Astrocyte of the cerebellum (primary cell): ENCODE measurements around the gene XYLT1.

Source experiments
- DNase-seq: peaks from one replicate; pipeline ENCODE4 v3.0.0-alpha.2; 2011; ENCODE audit warnings: low read depth
- H3K4me3 ChIP-seq: 2 replicates; pipeline ENCODE4 v1.5.1; 2011; ENCODE audit warnings: mild to moderate bottlenecking, low read depth, low read length, moderate library complexity
- CTCF ChIP-seq: IDR thresholded peaks from 2 replicates; pipeline ENCODE4 v1.5.1; 2012; ENCODE audit warnings: low read length, low read depth, moderate library complexity, mild to moderate bottlenecking; ENCODE audit errors: missing control alignments
- in situ Hi-C: cut with HindIII; loops from 2 replicates; pipeline ENCODE4 v1.10.0; 2017; ENCODE audit warnings: low sequenced_read_pairs

Gene XYLT1

GRCh38 chr16:17437127-17437720 lies 33.5 kb downstream of the XYLT1 start:
- no peak for TF ChIP-seq CTCF
- no peak overlapping the region for H3K4me3 ChIP-seq
- DNase-seq, result no peak
- in situ Hi-C loops, result no loop called here

GRCh38 chr16:17435318-17435717 lies 35.4 kb downstream of the XYLT1 start:
- no peak for DNase-seq
- in situ Hi-C loops, result no loop called here
- TF ChIP-seq CTCF, result no peak
- H3K4me3 ChIP-seq, result no peak overlapping the region

DNA sequence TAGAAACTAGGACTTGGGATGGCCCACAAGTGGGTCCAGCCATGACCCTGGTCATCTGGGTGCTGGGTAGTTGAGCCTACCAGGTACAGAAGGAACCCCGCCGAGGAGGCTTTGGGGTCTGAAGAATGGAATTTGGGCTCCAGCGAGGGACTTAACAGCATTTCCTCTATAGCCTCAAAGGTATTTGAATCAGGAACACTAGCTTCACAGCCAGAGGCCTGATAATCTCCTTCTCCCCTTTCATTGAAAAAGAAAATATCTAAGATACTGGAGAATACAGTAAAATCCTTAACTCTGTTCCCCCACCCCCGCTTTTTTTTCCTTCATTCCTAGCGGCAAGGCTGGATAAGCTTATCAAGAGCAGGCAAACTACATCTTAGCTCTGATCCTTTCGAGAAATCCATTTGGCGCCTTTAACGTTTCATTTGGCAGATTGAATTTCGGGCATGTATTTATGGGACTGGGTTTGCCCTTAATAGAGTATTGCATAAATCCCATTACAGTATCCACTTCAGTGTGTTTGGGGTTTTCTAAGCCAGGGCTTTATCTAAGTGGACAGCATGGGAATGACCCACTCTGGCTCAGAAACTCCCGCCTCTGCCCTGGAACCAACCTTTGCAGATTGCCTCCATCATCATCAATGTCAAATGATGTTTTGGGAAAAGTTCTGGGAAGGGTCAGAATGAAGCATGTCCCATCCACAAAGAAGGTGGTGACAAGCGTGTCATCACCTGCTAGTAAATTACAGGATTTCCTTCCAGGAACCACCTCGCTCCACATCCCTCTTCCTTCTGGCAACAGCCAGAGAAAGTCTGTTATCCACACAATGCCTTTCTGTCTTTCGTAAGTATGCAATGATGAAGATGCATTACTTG lies 36.9 kb downstream of the XYLT1 start:
- TF ChIP-seq CTCF, result no peak
- no peak for DNase-seq
- no peak overlapping the region for H3K4me3 ChIP-seq
- in situ Hi-C loops, result no loop called here

GRCh38 chr16:17432901-17433576 lies 37.7 kb downstream of the XYLT1 start:
- no peak for TF ChIP-seq CTCF
- in situ Hi-C loops, result no loop called here
- DNase-seq, result no peak
- no peak overlapping the region for H3K4me3 ChIP-seq

- no peak for DNase-seq
- no peak overlapping the region for H3K4me3 ChIP-seq
- in situ Hi-C loops, result no loop called here
- TF ChIP-seq CTCF, result no peak
Observed at GRCh38 chr16:17431968-17432625, 38.7 kb downstream of the XYLT1 start.

- H3K4me3 ChIP-seq, result no peak overlapping the region
- no peak for DNase-seq
- in situ Hi-C loops, result no loop called here
- TF ChIP-seq CTCF, result no peak
Observed at GRCh38 chr16:17431012-17431411, 39.7 kb downstream of the XYLT1 start.
